Testis (tissue), 2 donors: ENCODE measurements around the gene LACRT.

Experiments
- CTCF ChIP-seq, 3 experiments: fragments of 450-650 bp in 2 of 3; fragments of 200-600 bp in 1 of 3; sonication (generic) in 1 of 3; IDR thresholded peaks; one replicate each; pipeline ENCODE4 v1.5.1; 2016 to 2019; ENCODE audit warnings: antibody characterized with exemption in 3 of 3, mild to moderate bottlenecking in 2 of 3, moderate library complexity in 1 of 3
- POLR2A ChIP-seq: fragments of 450-650 bp; IDR thresholded peaks from one replicate; pipeline ENCODE4 v1.6.1; 2017; ENCODE audit warnings: antibody characterized with exemption, mild to moderate bottlenecking, moderate library complexity

- no peak for TF ChIP-seq CTCF (IDR thresholded peaks at IDR 0.05)
- no peak for TF ChIP-seq POLR2A
Observed at GRCh38 chr12:54625598-54625997, 9.1 kb downstream of the LACRT start.
